Esophagus mucosa (tissue), 1 donor: Measurements from ENCODE around the gene NUP210. TPM values are rescaled to one million over a fixed set of nuclear protein-coding genes. Genes with fewer than 3 reads are reported as not detected.

ENCODE experiments used
- ATAC-seq: fragments of 200-7000 bp; cut with Tn5 transposase; one replicate; pipeline ENCODE4 v1.9.1; 2020
- total RNA-seq: library from RNA; stranded (reverse); gene quantifications from one replicate; pipeline ENCODE4 v1.2.4, GENCODE V29; 2023
- donor health status: DM: yes; HTN: yes; CAD: no.

NUP210 gene
- total RNA-seq, 1 donor from 2014 or later, result 14.9 TPM

DNA sequence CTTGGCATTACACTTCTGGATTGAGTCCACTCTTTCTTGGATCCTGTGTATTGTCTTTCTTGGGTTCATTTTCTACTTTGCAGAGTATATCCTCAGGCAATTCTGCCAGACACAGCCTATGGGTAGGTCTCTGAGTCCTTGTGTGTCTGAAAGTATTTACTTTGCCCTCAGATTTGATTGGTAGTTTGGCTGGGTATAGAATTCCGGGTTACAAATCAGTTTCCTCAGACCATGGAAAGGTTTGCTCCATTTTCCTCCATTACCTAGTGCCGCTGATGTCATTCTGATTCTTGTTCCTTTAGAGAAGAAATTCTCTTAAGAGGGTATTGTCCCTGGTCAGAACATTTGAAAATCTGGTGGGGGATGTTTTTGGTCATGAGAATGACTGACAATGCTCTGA lies 133.2 kb downstream of the NUP210 start:
- no peak for ATAC-seq

DNA sequence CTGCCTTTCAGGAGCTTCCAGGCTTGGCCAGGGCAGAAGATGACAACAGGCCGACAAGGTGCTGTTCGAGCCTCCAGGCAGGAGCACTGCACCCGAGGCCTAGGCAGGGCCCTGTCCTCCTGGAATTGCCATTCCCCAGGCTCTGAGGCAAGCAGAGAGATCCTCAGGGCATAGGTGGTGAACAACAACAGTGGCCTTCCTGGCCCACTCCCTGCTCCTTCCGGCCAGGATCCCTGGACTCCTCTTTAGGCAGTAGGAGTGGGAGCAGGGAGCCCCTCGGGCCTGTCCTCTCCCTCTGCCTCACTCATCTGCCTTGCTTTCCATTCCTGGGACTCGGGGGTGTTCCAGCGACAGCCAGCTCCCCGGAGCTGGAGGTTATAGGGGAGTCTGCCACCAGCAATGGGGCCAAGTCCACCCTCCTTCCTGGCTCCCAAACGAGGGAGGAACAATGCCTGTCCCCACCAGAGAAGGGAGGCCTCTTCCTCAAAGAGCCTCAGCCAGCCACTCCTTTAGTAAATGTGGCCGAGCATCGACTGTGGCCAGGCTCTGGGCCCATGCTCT lies 135.0 kb downstream of the NUP210 start:
- no peak for ATAC-seq

DNA sequence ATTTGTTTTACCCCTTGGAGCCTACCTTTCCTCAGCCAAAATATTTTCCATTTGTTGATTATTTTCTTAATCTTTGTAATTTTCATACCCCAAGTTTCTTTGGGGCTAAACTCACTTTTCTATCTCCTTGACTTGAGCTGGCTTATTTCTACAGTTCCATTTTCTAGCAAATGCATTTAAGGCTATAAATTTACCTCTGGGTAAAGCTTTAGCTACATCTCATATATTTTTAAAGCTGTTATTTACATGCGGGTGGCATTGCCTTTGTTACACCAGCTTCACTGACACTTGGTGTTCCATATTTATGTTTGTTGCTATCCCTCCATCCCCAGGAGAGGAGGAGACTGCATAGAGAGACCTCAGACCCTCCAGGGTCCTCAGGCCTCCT lies 136.3 kb downstream of the NUP210 start:
- no peak for ATAC-seq

DNA sequence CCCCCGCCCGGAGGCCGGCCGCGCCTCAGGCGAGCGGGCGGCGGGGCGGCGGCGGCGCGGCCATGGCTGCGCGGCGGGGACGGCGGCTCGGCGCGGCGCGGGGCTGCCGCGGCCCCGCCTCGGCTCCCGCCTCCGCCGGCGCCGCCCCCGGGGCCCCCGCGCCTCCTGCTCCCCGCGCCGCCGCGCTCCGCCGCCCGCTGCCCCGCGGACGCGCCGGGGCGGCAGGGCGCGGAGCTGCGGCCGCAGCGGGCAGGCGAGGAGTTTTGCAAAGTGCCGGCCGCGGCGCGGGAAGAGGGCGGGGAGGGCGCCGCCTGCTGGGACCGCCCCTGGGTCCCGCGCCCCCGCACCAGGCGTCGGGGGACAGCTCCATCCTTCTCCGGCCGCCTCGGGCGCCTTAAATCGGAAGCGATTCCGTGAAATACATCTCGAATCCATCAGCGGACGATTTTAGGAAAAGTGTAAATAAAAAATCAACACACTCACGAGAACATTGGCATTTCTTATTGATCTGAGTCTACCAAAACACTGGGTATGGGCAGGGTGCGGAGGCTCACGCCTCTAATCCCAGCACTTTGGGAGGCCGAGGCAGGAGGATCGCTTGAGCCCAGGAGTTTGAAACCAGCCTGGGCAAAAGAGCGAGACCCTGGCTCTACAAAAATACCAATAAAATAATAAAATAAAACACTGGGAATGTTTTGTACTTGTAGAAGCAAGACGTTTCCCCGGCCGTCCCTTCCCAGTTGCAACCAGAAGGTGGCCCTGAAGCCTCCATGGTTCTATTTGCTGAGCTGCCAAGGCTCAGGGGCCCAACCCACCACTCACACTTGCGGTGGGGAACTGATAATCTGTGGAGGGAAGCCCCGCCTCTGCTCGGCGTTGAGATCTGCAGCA lies 136.9 kb downstream of the NUP210 start:
- no peak for ATAC-seq

DNA sequence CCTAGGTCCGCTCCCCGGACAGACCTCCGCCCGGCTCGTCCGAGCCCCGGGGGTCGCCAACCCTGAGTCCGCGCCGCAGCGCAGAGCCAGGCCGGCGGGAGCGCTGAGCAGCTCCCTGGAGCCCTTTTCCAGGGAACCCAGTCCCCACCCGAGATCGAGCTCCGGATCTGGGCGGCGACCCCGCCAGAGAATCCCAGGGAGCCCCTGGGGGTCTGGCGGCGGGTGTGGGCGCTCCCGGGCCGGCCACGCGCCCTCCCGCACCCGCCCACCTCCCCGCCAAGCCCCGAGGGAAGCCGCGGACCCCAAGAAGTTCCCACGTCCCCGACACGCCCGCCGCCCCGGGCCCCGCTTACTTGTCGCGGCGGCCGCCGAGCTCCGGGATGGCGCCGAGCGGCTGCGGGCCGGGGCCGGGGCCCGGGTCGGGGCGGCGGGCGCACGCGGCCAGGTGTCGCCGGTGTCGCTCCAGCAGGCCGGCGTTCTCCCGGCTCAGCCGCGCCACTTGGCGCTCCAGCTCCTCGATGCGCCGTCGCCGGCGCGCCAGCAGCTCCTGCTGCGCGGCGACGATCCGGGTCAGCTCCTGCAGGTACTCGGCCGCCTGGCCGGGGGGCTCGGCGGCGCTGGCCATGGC lies 137.7 kb downstream of the NUP210 start:
- no peak for ATAC-seq

DNA sequence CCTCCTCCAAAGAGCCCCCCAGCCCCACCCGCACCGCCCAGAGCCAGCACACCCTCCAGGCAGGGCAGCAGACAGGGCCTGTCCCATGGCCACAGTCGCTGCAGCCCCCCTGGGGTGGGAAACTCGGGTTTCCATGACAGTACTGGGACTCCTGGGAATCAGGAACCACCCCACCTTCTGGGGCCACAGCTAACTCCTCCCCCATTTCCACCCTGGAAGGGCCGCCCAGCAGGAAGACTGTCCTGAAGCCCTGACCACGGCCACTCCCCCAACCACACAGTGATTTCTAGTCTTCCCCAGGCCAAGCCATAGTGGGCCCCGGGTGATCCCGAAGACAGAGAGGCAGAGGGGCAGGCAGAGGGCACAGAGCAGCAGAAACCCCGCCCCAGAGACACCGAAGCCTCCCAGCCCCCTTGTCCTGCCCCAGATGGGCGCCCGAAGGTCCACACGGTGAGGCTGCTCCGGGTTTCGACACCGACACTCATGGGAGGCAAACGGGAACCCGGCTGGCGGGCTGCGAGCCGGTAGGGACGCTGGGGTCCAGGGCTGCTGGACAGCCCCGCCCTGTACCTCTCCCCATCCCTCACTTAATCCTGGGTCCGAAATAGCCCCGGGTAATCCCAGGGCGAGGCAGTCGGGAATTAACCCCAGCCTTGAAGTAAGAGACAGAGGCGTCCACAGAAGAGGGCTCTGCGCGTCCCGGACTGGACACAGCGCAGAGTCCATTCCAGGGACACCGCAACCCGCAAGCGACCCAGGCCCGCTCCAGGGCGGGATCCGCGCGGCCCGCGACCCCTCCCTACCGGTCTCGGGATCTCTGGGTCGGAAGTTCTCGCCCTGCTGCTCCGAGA lies 138.4 kb downstream of the NUP210 start:
- peak; percentile 43 for ATAC-seq

DNA sequence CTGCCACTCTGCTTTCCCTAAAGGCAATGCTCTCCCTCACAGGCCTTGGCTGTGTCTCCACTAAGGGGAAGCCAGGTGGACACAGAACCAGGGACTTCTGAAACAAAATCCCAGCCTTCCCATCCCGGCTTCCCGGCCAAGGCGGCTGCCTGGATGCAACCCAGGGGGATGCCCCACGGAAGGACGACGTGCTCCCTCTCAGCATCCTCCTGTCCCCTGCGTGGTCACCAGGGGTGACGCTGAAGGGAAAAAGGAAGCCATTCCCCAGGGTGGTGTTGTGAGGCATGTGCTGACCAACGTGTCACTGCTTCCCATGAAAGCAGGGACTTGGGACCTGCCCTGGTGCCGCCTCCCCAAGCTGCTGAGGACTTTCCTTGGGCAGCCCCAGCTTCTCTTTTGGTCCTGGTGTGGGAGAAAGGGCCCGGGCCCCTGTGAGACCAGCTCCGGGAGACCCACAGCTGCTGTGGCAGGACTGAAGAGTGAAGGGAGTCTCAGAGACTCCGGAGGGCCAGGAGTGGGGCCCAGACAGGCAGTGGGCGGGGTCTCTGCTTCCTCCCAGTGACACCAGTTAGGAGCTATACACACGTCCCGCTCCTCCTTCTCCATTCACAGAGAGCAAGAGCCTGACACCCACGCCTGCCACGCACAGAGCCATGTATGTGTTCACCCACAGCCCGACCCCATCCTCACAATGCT lies 139.2 kb downstream of the NUP210 start:
- ATAC-seq, result peak; percentile 3

DNA sequence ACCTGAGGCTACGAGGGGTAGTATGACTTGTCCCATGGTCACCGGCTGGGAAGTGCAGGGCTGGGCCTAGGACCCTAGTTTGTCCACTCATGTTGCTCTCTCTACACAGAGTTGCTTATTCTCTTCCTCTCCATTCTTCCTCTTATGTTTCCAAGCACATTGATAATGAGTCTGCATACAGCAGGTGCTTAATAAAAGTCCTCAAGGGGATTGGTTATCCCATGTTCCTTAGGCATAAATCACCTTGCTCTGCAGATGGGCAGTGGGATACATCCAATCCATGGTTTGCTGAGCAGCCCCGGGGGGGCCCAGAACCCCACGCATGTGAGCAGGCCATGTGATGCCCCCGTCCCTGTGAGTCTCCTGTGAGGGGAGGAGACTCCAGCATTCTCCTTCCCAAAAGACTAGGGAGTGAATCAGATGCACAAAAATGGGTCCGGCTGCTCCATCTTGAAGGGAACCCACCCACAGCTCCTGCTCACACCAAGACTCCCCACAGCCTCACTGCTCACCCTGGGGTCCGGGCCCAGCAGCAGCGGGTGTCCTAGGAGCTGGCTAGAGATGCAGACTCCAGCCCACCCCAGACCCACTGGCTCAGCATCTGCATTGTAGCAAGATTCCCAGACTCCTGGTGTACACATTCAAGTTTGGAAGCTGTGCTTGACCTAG lies 139.9 kb downstream of the NUP210 start:
- ATAC-seq, result no peak

DNA sequence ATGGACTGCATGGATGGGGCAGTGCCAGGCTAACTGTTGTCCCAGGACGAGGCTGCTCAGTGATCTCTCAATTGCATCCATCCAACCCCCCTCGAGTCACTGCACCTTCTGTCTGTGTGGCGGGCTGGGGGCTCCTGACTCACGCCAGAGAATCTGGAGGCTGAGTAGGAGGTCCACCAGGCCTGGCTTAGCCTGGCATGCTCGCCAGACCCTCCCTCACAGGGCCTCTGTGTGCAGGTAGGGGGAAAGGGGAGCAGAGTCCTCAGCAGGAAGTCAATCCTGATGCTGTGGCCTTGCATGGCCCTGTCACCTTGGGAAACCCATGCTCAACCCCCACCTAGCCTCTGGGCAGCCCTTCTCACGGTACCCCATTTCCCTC lies 140.6 kb downstream of the NUP210 start:
- no peak for ATAC-seq

DNA sequence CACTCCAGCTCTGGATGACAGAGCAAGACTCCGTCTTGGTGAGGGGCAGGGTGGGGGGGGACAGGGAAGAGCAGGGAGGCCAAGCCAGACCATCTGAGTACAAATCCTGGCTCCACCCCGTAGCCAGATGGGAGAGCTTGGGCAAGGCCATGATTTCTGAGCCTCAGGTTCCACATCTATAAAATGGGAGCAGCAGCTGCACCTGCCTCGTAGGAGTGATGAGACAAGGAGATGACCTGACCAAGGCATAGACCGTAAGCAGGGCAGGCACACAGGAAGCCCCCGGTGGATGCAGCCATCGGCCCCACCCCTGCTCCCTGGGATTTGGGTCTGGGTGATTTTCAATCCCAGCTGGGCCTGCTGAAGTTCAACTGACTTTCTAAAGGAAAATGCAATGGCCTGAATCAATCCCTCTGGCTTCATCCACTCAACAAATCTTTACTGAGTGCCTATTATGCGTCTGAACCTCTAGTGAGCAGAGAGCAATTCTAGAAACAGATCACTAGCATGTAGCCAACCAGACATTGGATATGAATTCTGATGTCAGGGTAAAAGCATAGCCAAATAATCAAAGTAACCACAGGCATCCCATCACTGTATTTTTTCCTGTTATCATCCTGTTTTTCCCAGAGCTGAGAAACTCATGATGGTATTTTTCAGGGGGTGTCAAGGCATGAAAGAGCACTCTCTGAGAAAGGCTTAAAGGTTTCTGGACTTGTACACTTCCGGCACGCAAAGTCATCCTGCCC lies 141.2 kb downstream of the NUP210 start:
- no peak for ATAC-seq

DNA sequence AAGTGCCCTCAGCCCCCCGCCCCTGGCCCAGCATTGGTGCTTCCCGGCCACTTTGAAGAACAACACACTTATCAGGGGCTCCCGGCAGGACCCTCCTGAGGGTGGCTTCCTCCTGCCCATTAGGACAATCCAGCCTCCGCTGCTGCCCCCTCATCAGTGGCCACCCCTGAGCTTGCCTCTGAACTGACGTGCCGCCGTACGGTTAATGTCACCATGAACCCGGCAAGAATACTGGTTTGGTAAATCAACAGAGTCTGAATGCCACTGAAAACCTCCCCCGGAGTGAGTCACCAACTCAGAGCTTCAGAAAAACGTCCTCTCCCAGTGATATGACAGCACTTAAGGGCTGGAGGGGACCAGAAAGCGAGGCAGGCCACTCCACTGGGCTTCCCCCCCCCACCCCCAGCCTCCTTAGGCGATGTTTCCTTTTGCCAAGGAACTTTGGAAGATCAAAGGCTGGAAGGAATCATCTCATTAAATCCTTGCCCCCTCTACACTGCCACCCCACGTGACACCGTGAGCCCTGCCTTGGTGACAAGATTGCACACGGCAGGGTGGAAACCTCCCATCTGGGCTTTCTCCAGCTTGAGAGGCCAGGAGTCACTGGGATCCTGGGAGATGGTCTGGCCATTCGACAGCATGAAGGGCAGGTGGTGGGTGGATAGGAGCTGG lies 142.1 kb downstream of the NUP210 start:
- no peak for ATAC-seq

DNA sequence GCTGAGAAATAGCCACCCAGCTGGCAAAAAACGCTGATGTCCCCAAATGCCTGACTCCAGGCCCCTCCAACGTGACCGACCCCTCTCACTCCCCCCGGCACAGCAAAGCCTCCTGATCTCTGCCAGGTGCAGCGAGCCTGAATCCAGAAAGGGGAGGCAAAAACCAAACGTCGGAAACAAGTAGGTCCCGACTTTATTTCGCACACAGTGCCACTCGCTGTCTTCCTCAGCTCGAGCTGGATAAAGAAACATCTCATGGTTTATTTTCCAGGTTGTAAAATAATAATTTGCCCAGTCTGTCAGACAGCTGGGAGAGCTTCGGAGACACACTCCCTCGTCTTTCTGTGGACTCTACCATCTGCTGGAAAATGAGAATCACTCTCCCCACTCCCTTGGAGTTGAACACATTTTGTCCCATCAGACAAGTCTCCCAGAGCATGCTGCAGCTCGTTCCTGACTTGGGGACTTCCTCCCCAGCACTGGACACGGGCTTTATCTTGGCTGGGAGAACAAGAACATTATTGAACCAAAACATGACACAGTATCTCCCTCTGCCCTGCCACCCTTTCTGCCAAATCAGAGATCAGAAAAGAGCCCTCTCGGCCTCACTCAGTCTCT lies 142.8 kb downstream of the NUP210 start:
- ATAC-seq, result no peak

DNA sequence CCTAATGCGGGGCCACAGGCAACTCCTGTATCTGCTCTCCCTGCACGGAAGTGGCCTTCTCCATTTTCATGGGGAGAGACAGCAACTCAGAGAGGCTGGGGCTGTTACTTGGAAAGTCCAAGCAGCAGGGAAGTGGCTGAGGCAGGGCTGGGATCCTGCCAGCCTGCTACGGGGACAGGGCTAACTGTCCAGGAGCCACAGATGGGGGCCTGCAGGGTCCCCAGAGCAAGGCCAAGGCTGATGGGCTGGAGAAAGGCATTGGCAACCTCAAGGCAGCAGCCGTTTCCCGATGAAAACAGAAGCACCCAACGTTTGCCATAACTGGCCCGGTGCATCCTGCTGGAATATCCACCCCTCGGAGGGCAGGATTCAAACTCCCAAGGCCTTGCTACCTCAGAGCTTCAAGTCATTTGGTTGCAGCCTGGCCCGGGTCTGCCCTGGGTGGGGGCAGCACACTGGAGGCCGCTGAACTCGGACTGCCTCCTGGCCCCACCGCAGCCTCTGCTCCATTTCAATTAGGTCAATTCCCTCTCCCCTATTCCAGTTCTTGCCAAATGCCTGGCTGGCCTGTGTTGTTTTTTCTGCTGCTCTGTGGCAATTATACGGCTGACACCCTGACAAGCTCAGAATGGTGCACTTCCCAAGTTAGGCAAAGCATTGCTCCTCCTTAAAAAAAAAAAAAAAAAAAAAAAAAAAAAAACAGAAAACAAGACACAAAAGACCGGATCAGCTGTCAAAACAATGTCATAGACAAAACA lies 143.5 kb downstream of the NUP210 start:
- no peak for ATAC-seq

DNA sequence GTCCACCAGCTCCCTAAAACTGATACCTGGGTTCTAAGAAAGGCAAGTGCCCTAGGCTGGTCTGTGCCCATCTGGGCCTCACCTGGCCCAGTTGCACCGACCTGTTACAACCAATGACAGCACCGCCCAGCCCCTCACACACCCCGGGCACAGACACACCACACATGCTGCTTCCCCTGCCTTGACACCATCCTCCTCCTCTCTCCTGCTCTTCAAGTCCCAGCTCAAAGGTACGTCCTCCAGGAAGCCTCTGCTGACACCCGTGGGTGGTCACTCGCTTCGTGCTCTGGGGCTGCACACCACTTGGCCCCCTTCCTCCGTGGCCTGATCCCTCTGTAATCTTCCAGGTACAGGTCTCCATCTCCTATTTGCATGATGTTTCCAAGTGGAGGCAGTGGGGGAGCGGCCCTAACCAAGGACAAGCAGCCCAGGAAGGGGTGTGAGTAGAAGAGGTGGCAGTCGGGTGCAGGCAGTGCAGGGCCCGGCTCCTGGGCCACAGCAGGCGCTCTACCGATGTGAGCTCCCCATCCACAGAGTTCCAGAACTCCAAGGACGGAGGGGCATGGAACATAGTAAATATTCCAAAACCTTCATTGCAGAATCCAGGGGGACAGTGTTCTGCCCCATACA lies 144.6 kb downstream of the NUP210 start:
- no peak for ATAC-seq

DNA sequence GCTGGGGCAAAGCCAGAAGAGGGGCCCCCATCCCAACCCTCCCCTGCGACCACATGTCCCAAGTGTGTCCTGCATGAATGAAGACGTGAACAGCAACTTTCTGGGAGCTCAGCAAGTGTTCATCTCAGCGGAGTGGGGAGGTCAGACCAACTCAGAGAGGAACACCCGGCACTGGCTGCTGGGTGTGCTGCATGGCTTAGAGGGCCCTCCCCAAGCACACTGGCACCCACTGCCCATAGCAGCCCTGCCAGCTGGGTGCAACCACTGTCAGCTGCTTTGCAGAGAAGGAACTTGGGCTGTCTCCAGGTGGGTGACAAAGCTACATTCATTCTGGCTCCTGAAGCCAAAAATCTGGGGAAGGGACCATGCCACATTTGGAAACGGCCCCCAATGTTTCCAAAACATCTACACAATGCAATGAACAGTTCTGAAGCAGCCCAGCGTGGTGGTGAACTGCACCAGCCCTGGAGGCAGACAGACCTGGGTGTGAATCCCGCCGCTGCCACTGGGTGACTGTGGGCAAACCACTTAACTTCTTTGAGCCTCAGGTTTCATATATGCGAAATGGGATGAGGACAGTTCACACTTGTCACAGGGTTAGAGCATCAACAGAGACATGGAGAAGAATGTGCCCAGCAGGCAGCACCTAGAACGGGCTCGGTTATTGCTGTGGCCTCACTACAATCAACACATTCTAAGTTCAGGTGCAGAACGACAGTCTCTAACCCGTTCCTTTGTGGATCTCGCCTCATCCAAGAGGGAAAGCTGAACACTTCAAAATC lies 145.4 kb downstream of the NUP210 start:
- ATAC-seq, result no peak

DNA sequence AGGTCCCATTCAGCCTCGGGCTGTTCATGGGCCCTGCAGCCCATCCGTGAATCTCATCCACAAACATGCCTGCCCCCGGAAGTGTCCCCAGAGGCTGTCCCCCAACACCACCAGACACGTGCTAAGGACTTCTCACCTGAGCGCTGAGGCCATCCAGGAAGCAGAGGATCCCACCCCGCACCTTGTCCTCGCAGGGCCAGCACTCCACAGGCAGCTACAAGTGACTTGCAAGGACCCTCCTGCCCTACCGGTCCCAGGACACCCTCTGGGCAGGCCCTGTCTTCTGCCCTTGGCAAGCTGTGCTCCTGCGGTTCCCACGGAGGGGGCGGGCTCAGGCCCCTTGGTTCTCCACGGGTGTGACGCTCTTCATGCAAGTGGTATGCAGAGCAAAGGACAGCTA lies 146.0 kb downstream of the NUP210 start:
- ATAC-seq, result no peak

DNA sequence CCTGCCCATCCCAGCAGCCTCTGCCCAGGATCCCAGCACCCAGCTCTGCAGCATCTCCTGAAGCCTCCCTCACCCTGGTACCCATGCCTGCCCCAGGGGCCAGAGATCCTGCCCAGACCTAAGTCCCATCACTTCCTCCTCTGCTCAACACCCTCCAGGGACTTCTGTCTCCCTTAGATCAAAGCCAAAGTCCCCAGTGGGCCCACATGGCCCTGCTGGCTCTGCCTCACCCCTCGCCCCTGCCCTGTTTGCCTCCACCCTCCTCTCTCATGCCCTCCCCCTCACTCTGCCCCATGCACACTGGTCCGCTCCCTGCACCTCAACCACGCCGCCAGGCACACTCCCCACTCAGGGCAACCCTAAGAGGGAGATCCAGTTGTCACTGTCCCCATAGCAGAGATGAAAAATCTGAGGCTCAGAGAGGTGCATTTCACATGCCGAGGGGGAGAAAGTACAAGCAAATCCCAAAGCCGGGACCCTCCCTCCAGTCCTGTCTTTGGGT lies 146.5 kb downstream of the NUP210 start:
- peak; percentile 6 for ATAC-seq
